GM21390 (cell line): ENCODE data around the gene UBE2N.

Source experiments
- ATAC-seq: cut with Tn5 transposase; IDR thresholded peaks from one replicate; pipeline ENCODE4 v1.9.1; 2021; ENCODE audit not compliant: unreplicated experiment

The UBE2N gene, protein sequence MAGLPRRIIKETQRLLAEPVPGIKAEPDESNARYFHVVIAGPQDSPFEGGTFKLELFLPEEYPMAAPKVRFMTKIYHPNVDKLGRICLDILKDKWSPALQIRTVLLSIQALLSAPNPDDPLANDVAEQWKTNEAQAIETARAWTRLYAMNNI

GRCh38 chr12:93441617-93442410, at the start of gene UBE2N:
TSS of gene UBE2N (minus strand) at chr12:93441947. CDS start at chr12:93441884, 63 bp downstream.
- peak; percentile 77 for ATAC-seq

GRCh38 chr12:93484315-93484981, 42.7 kb upstream of the UBE2N start:
- no peak for ATAC-seq

GRCh38 chr12:93483151-93483807, 41.5 kb upstream of the UBE2N start:
- no peak for ATAC-seq

DNA sequence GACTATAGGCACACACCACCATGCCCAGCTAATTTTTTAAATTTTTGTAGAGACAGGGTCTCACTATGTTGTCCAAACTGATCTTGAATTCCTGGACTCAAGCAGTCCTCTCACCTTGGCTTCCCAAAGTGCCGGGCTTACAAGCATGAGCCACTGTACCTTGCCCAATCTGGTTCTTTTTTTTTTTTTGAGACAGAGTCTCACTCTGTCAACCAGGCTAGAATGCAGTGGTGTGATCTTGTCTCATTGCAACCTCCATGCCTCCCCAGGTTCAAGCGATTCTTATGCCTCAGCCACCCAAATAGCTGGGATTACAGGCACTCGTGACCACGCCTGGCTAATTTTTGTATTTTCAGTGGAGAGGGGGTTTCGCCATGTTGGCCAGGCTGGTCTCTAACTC, 41.0 kb upstream of the UBE2N start:
- ATAC-seq: no peak

- no peak for ATAC-seq
These were observed 34.8 kb upstream of the UBE2N start for GRCh38 chr12:93476555-93476954.

- ATAC-seq: no peak
These were observed 27.6 kb upstream of the UBE2N start for GRCh38 chr12:93469386-93469785.

GRCh38 chr12:93468008-93468371, 26.2 kb upstream of the UBE2N start:
- ATAC-seq: peak; percentile 19

DNA sequence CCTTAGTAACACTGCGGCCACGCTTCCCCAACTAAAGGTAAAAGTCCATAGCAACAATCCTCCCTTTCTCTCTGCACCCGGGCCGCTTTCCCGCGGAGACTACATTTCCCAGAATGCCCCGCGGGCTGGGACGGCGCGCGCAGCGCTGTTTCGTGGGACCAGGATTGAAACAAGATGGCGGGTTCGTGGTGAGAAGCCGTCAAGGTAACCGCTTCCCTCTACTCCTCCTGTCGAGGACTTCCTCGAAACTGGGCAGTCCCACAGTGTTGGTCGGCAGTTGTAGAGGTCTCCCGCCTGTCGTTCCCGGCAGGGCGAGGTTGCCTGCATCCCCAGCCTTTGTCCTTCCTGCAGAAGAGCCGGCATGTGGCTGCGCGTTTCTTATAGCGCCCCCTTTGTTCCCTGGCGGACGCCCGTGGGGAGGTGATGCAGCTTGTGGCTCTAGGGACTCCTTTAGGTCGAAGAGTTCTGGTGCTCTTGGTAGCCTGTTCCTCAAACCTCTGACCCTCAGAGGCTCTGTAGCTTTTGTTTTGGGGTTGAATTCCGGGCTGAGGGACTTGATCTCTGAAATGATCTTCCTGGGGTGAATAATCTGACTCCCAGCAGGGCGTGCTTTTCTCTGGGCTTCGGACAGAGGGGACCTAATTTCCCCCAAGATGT, 25.7 kb upstream of the UBE2N start, which contains the start of gene MRPL42:
Gene MRPL42, plus strand, starts transcription at position 164 of the 657 bp plus-strand sequence. CDS start 1,772 bp downstream, outside the sequence.
- ATAC-seq: peak; percentile 89

GRCh38 chr12:93466625-93467350, 25.0 kb upstream of the UBE2N start:
- ATAC-seq: no peak

DNA sequence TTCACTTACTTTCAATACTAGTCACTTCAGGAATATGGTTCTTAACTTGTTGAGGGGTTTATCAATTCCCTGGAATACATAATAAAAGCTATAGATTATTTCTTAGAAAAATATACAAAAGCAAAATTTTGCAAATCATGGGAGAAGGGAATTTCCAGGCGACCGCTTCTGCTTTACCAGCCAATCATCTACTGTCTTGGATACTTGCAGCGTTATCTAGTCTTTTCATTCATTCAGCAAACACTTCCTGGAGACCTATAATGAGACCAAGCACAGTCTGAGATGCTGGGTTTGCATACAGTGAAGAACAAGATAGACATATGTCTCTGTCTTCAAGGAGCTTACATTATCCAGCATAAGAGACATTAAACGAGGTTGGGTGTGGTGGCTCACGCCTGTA, 24.1 kb upstream of the UBE2N start:
- ATAC-seq: no peak

GRCh38 chr12:93461503-93461902, 19.8 kb upstream of the UBE2N start:
- ATAC-seq: no peak

GRCh38 chr12:93460902-93461301, 19.2 kb upstream of the UBE2N start:
- ATAC-seq: no peak

GRCh38 chr12:93460003-93460402, 18.3 kb upstream of the UBE2N start:
- ATAC-seq: no peak

GRCh38 chr12:93459097-93459496, 17.4 kb upstream of the UBE2N start:
- no peak for ATAC-seq

DNA sequence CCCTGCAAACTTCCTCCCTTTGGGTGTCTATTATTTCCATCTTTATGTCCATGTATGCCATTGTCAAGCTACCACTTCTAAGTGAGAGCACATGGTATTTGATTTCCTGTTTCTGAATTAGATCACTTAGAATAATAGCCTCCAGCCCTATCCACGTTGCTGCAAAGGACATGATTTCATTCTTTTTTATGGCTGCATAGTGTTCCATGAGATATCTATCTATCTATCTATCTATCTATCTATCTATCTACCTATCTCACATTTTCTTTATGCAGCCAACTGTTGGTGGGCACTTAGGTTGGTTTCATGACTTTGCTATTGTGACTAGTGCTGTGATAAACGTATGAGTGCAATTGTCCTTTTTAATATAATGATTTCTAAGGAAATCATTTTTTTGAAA, 14.3 kb upstream of the UBE2N start:
- no peak for ATAC-seq

- no peak for ATAC-seq
These were observed 11.9 kb upstream of the UBE2N start for GRCh38 chr12:93453633-93454032.

- ATAC-seq: no peak
These were observed 9.8 kb upstream of the UBE2N start for GRCh38 chr12:93451423-93452158.

DNA sequence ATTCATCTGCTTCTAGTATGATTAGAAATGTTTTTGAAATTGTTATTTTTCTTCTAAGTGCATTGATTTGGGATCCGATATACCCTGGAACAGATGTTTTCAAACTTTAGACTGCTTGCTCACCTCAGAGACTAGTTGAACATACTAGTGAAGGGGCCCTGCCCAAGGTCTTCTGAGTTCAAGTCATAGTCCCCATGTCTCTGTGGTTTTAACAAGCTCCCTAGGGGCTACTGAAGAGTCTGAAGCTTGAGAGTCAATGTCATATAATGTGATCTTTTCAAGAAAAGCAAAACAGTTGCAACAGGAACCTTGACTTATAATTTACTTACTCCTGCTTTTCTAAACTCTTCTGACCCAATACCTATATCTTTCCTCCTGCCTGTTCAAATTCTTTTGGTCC, 7.5 kb upstream of the UBE2N start:
- peak; percentile 90 for ATAC-seq

DNA sequence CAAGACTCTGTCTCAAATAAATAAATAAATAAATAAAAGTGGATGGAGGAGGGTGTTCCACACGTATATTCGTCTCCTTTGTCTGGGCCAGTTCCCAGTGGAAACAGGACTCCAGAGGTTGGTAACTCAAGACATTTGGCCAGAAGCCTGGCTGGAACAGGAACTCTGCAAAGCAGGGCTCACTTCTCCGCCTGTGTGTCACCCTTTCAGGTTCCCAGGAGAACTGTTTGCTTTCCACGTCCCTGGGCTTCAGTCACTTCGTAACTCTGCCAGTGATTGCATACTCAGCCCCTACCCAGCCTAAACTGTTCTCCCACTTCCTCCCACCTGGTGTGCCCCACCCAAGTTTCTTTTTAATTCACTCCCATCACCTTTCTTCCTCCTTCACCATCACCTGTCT, 7.0 kb upstream of the UBE2N start:
- peak; percentile 27 for ATAC-seq
